Measurements from ENCODE around the gene MMP2.

The MMP2 gene

DNA sequence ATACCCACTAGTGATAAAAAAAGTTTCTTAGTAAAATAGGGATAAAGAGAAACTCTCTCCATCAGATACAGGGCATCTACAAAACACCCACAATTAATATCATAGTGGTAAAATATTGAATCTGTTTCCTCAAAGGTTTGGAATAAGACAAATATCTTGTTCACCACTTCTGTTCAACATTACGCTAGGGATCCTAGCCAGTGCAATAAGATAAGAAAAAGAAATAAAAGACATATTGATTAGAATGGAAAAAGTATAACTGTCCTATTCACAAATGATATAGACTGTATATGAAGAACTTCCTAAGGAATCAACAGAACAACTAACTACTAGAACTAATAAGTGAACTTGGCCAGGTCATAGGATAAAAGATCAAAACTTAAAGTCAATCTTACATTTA is 42.8 kb downstream of the MMP2 start:
- no peak for DNase-seq

DNA sequence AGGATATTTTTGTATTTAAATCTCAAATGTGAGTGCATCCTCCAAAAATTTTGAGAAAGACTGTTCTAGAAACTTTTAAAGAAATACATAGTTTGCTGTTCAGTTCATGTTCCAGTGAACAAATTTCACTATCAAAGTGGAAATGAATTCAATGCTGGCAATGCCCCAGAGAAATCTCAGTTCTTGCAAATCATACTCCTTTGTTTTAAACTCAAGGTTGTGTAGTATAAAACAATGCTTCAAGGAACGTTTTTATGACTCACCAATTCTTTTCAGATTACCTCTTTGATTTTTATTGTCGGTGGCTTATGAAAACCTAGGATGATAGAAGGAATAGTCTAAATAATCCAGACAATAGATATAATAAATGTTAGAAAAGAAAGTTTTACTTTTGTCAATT is 47.4 kb downstream of the MMP2 start:
- no peak for DNase-seq

DNA sequence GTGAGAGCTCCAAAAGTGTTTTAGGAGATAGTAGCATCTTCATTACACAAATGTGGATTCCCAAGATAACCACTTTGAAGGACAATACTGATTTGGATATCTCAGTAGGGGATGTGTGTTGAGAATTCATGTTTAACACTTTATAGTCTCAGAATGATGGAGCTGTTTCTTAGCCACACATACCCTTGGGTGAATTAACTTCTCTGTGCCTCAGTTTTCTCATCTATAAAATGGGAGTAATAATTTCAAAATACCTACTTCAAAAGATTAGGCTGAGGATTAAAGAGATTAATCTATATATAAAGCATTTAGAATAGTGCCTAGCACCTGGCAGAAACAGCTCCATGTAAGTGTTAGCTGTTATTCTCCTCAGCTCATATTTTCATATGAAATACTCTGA is 48.9 kb downstream of the MMP2 start:
- DNase-seq: no peak

DNA sequence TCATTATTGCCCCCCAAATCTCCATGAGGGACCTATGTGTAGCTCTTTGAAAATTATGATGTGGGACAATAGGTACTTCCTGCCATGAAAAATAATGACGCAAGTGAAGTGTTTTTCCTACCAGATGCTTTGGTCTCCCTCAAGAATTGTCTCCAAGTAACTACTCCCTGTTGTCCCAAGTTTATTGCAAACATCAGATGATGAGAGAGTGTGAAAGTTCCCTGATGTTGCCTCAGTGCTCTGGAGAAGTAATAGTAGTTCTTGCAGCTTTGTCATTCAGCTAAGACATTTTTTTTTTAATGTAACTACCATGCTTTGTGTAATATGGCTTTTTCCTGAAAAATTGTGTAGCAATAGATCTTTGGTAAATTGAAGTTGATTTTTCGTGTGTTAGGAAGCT is 50.0 kb downstream of the MMP2 start:
- DNase-seq: no peak

DNA sequence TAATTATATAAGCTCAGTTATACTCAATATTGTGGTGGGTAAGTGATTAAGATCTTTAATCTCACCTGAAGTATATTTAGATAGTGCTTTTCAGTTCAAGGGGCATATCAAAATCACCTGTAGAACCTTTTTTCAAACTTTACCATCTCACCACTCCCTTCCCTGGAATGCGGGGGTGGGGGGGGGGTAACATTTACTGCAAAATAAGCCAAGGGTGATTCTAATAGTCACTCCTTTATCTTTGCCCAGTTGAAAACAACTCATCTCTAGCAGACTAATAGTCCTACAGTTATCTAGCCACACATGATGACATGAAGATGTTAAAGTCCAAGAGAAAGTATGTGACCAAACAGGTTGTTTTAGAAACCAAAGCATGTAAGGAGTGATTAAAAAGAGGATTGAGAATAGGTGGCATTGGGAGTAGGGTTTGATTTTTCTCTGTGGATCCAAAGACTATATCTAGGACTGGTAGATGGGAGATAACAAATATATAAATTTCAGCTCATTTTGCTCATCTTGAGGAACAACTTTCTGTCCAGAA is 51.4 kb downstream of the MMP2 start:
- DNase-seq: no peak

DNA sequence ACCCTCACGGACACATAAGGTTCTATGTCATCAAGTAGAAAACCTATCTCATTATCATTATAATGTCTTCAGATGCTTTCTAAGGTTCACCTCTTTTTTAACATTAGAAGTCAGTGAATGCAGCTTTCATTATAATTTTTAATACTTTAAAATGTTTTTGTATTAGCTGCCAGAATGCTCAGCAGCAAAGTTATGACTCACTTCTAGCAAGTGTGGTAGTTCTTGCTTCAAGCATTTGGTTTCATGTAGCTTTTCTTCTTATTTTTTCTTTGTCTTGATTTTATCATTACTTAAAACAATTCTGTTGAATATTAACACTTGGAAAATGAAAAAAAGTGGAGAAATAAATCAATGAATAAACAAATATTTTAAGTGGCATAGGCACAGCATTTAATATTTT is 53.2 kb downstream of the MMP2 start:
- DNase-seq: no peak

DNA sequence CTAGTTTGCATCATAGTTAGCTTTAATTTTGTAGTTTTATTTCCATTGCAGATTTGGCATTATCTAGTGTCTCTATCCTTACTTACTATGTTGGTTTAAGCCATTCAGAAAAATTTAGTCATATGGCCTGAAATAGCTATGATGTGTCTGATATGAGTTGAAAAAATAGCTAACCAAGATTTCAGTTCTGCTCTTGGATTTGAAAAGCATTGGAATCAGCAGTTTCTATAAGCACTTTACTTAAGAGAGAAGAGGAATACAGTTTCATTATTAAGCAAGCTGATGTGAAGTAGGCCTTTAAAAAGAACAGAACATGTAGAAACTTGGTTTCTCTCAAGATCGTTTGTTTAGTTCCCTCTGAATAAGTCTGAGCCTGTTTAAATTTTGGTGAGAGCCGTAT is 55.8 kb downstream of the MMP2 start:
- no peak for DNase-seq

DNA sequence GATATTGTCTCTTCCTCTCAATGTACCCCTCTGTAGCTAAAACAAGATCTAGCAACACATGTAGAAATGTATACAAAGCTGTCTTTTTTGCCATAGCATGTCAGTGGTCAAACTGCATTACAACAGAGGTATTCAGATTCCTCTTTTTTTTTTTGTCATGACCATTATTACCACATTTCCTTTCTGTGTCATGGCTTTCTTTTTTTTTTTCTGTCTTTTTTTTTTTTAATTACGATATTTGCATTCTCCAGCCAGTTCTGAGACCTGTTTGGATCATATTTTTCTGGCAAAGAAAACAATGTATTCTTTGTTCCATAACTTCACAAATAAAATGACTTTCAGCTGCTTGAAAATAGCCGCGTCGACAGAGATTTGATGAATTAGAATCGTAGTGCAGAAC is 60.1 kb downstream of the MMP2 start:
- no peak for DNase-seq

DNA sequence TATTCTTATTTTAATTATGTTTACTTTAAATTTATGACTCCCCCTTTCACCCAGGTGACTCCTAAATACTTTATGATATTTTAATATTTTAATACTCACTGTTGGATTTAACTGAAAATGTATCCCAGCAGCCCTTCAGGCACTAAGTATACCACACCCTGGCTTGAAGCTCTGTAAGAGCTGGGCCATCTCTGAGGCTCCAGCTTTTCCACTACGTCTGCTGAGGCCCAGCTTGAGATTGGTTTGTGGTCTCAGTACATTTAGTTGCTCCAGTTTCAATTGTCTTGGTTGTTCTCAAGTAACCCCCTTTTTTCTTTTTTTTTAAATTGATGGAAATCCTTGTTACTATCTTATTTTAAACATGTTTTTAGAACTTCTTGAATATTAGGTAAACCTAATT is 60.5 kb downstream of the MMP2 start:
- no peak for DNase-seq

DNA sequence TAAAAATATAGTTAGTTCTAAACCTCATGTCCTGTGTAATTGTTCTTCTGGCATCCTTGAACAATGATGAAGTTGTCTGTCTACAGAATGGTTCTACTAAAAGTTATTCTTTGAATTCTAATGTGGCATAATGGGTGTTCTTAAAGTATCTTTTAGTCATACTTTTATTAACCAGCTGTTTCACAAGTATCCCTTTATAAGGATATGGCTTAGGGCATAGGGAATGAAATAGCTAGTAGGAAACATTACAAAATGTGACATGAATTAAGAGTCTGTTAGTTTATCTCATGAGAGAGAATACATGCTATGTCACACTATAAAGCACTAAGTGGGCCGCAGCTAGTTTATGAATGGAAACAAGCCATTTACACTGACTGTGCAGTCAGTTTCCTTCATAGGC is 61.2 kb downstream of the MMP2 start:
- no peak for DNase-seq

DNA sequence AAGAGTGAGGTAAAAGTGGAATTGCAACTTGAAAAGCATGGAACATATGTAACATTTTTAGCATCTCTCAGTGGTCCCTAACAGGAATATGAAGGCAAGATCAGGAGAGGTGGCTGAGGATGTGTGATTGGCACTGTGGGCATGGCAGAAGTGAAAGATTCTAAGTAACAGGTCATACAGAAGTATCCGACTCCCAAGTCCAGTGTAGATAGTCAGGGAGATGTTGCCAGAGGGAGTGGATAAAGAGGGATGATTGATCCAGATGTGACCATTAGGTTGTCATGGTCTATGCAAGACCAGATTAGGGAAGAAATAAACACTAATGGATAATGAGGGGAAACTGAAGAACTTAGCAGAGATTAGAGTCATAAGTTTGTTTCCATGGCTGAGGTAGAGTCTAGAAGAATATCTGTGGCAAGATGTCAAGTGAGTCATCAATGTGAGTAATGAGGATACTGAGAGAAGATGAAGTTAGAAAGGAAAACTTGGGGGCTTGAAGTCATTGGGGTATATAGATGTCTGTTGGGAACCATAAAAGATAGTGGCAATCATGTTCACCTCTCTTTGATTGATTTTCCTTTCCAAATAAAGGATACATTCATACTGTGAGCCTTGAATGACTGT is 63.6 kb downstream of the MMP2 start:
- DNase-seq: no peak

DNA sequence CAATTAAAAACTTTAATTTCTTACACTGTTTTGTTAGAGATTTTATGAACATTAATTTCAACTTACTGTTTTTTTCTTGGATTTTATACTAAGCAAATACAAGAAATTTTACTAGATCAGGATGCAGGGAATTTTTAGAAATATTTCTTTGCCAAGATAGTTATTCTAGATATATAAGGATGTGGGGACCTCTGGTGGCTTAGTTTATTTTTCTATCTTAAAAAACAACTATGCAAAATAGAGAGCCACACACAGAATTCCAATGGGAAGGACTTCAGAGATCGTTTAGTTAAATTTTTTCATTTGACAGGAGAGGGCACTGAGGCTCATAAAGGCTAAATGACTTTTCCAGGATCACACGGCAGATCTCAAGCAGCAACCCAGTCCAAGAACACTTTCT is 64.5 kb downstream of the MMP2 start:
- no peak for DNase-seq

DNA sequence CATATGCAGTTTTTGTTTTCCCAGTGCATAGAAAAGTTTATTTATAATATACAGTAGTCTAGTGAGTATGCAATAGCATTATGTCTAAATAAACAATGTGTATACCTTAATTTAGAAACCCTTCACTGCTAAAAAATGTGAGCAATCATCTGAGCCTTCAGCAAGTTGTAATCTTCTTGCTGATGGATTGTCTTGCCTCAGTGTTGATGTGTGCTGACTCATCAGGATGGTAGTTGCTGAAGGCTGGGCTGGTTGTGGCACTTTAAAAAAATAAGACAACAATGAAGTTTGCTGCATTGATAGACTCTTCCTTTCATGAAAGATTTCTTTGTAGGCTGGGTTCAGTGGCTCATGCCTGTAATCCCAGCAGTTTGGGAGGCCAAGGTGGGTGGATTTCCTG is 73.6 kb downstream of the MMP2 start:
- no peak for DNase-seq

DNA sequence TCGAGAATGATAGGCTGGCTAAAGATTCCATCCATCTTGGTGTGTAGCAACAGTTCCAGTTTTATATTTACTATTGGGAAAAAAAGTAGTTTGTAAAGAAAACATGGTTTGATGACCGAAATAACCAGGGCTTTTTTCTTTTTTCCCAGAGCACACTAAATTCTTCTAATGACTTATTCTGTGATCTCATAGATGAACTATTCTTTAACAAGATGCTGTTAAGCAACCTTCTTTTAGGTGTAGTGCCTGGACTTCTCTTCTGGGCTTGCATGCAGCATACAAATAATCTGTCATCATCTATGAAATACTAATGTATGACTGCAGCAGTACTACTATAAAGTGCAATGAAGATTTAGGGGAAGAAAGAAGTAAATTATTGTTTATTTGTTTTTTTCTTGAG is 76.4 kb downstream of the MMP2 start:
- DNase-seq: no peak
